T follicular helper cell (primary cell): ENCODE measurements around the gene RCBTB1.
"Not testable (repeated sequence)": the region's sequence is repeated elsewhere in the genome, so short reads cannot be mapped to it uniquely, and the experiment has no call there.

Source experiments
- DNase-seq: peaks from one replicate; pipeline ENCODE4 v3.0.0-alpha.2; 2020; ENCODE audit warnings: low read depth

Gene RCBTB1

GRCh38 chr13:49604570-49604969 is 19.2 kb upstream of the RCBTB1 start:
- no peak for DNase-seq

- DNase-seq = not testable (repeated sequence)
Observed at GRCh38 chr13:49602615-49603014, 17.3 kb upstream of the RCBTB1 start.

GRCh38 chr13:49602005-49602404 is 16.6 kb upstream of the RCBTB1 start:
- DNase-seq = no peak

GRCh38 chr13:49597043-49597641 is 11.8 kb upstream of the RCBTB1 start:
- no peak for DNase-seq

- no peak for DNase-seq
Observed at GRCh38 chr13:49596221-49596620, 10.9 kb upstream of the RCBTB1 start.

- no peak for DNase-seq
Observed at GRCh38 chr13:49594576-49594975, 9.2 kb upstream of the RCBTB1 start.

- not testable (repeated sequence) for DNase-seq
Observed at GRCh38 chr13:49593876-49594275, 8.5 kb upstream of the RCBTB1 start.

- DNase-seq = not testable (repeated sequence)
Observed at GRCh38 chr13:49590714-49591113, 5.4 kb upstream of the RCBTB1 start.

GRCh38 chr13:49587311-49587847 is 2.0 kb upstream of the RCBTB1 start:
- DNase-seq = no peak

- DNase-seq = no peak
Observed at GRCh38 chr13:49586717-49587116, 1.4 kb upstream of the RCBTB1 start.

GRCh38 chr13:49584771-49585182 is 581 bp downstream of the RCBTB1 start:
- no peak for DNase-seq

- DNase-seq = no peak
Observed at GRCh38 chr13:49580980-49581680, 4.2 kb downstream of the RCBTB1 start.

- no peak for DNase-seq
Observed at GRCh38 chr13:49579501-49579900, 5.9 kb downstream of the RCBTB1 start.

- DNase-seq = no peak
Observed at GRCh38 chr13:49571299-49572240, 13.8 kb downstream of the RCBTB1 start.

GRCh38 chr13:49569993-49570689 is 15.2 kb downstream of the RCBTB1 start:
- DNase-seq = no peak

- DNase-seq = no peak
Observed at GRCh38 chr13:49567491-49567890, 17.9 kb downstream of the RCBTB1 start.

GRCh38 chr13:49566461-49566860 is 18.9 kb downstream of the RCBTB1 start:
- DNase-seq = no peak

GRCh38 chr13:49565461-49565860 is 19.9 kb downstream of the RCBTB1 start:
- DNase-seq = not testable (repeated sequence)

GRCh38 chr13:49563516-49563915 is 21.8 kb downstream of the RCBTB1 start:
- no peak for DNase-seq

GRCh38 chr13:49561062-49561410 is 24.3 kb downstream of the RCBTB1 start:
- DNase-seq = no peak

- DNase-seq = no peak
Observed at GRCh38 chr13:49560270-49561061, 24.9 kb downstream of the RCBTB1 start.
